Vagina (tissue), 2 donors: ENCODE measurements around the gene PHF24.

Experiments
- CTCF ChIP-seq, 3 experiments: fragments of 450-650 bp in 2 of 3; fragments of 200-600 bp in 1 of 3; sonication (generic) in 1 of 3; IDR thresholded peaks; one replicate each; pipeline ENCODE4 v1.5.1; 2017 to 2019; ENCODE audit warnings: antibody characterized with exemption in 3 of 3, mild to moderate bottlenecking in 2 of 3, moderate library complexity in 2 of 3
- POLR2A ChIP-seq, 2 donors: fragments of 450-650 bp; IDR thresholded peaks; one replicate each; pipeline ENCODE4 v1.6.1; 2017; ENCODE audit warnings: antibody characterized with exemption in 2 of 2, mild to moderate bottlenecking in 2 of 2, moderate library complexity in 2 of 2

DNA sequence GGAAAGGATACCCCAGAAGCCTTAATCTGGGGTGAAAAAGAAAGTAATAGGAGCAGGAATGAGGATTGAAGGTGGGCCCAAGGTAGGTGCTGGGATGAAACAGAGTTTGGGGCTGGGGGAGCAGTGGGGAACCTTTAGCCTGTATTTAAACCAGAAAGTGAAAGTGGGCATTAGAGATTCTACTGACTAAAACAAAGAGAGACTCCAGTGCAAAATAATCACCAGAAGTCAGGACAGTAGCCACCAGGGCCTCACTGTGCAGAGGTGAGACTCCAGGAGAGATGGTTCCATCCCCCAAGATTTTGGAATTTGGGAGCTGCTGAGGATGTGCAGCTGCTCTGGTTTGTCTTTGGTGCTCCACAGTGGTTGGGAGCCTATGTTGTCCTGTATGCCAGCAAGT, 44.5 kb downstream of the PHF24 start:
- TF ChIP-seq CTCF (IDR thresholded peaks at IDR 0.05) (no peak), POLR2A (IDR thresholded peaks at IDR 0.05) (no peak)
